Mucosa of rectum (tissue), 2 donors: ENCODE data around the gene ABHD14A.

Experiments
- H3K27ac ChIP-seq, 2 donors: one replicate each; pipeline ENCODE4 v1.7.0; 2013; ENCODE audit warnings: inconsistent platforms in 2 of 2, low read depth in 2 of 2, low read length in 2 of 2
- H3K27me3 ChIP-seq, 2 donors: one replicate each; pipeline ENCODE4 v1.7.0; 2013; ENCODE audit warnings: low read length in 2 of 2; ENCODE audit not compliant: control insufficient read depth in 2 of 2, insufficient read depth in 2 of 2
- H3K36me3 ChIP-seq, 2 donors: one replicate each; pipeline ENCODE4 v1.7.0; 2013; ENCODE audit warnings: low read length in 2 of 2; ENCODE audit not compliant: control insufficient read depth in 2 of 2, insufficient read depth in 2 of 2
- H3K4me1 ChIP-seq, 2 donors: one replicate each; pipeline ENCODE4 v1.7.0; 2013; ENCODE audit warnings: low read length in 2 of 2, mild to moderate bottlenecking in 1 of 2; ENCODE audit not compliant: control insufficient read depth in 2 of 2, insufficient read depth in 2 of 2
- H3K4me3 ChIP-seq, 2 donors: one replicate each; pipeline ENCODE4 v1.7.0; 2013; ENCODE audit warnings: low read length in 2 of 2
- H3K9ac ChIP-seq, 2 donors: one replicate each; pipeline ENCODE4 v1.7.0; 2013; ENCODE audit warnings: low read length in 2 of 2, low read depth in 1 of 2, mild to moderate bottlenecking in 1 of 2
- H3K9me3 ChIP-seq, 2 donors: one replicate each; pipeline ENCODE4 v1.7.0; 2013; ENCODE audit warnings: low read length in 2 of 2; ENCODE audit not compliant: control insufficient read depth in 2 of 2
- donor health status: healthy.
- donor health status: Normal muscosa, but diverticular disease.

ABHD14A gene

GRCh38 chr3:51997935-51998596, 23.2 kb downstream of the ABHD14A start:
- H3K9ac ChIP-seq, result no peak overlapping the region
- H3K9me3 ChIP-seq, result no peaks in the 10 kb centered on the region
- H3K27ac ChIP-seq, result no peak overlapping the region
- H3K27me3 ChIP-seq, result no peaks in the 10 kb centered on the region
- no peak overlapping the region for H3K4me3 ChIP-seq
- peaks cover 13% of the 10 kb centered on the region in 2 donors for H3K4me1 ChIP-seq
- H3K36me3 ChIP-seq, result peaks cover 11 to 14% of the 10 kb centered on the region in 2 donors

- peaks cover 9 to 11% of the 10 kb centered on the region in 2 donors for H3K36me3 ChIP-seq
- no peak overlapping the region for H3K4me3 ChIP-seq
- no peak overlapping the region for H3K9ac ChIP-seq
- H3K27ac ChIP-seq, result no peak overlapping the region
- H3K27me3 ChIP-seq, result no peaks in the 10 kb centered on the region
- H3K9me3 ChIP-seq, result no peaks in the 10 kb centered on the region
- peaks cover 13% of the 10 kb centered on the region in 2 donors for H3K4me1 ChIP-seq
These were observed 23.9 kb downstream of the ABHD14A start for GRCh38 chr3:51998774-51999173.

- Histone ChIP-seq H3K4me1 (peaks cover 6 to 8% of the 10 kb centered on the region in 2 donors), H3K9ac (no peak overlapping the region), H3K4me3 (no peak overlapping the region), H3K27ac (no peak overlapping the region), H3K9me3 (no peaks in the 10 kb centered on the region), H3K27me3 (no peaks in the 10 kb centered on the region), H3K36me3 (peaks cover 0 to under 1% of the 10 kb centered on the region in 2 donors)
These were observed 25.0 kb downstream of the ABHD14A start for GRCh38 chr3:51999846-52000245.

- no peaks in the 10 kb centered on the region for H3K9me3 ChIP-seq
- H3K27ac ChIP-seq, result no peak overlapping the region
- H3K27me3 ChIP-seq, result no peaks in the 10 kb centered on the region
- H3K4me3 ChIP-seq, result no peak overlapping the region
- peaks cover 2 to 7% of the 10 kb centered on the region in 2 donors for H3K4me1 ChIP-seq
- no peak overlapping the region for H3K9ac ChIP-seq
- H3K36me3 ChIP-seq, result no peaks in the 10 kb centered on the region
These were observed 26.6 kb downstream of the ABHD14A start for GRCh38 chr3:52001443-52001974.

- no peaks in the 10 kb centered on the region for H3K36me3 ChIP-seq
- peaks cover 2 to 7% of the 10 kb centered on the region in 2 donors for H3K4me1 ChIP-seq
- H3K27me3 ChIP-seq, result no peaks in the 10 kb centered on the region
- H3K27ac ChIP-seq, result no peak overlapping the region
- no peak overlapping the region for H3K4me3 ChIP-seq
- H3K9ac ChIP-seq, result no peak overlapping the region
- no peaks in the 10 kb centered on the region for H3K9me3 ChIP-seq
These were observed 27.9 kb downstream of the ABHD14A start for GRCh38 chr3:52002748-52003147.

- Histone ChIP-seq H3K9me3 (no peaks in the 10 kb centered on the region), H3K27me3 (no peaks in the 10 kb centered on the region), H3K27ac (no peak overlapping the region), H3K4me3 (no peak overlapping the region), H3K9ac (no peak overlapping the region), H3K4me1 (peaks cover 2 to 7% of the 10 kb centered on the region in 2 donors), H3K36me3 (no peaks in the 10 kb centered on the region)
These were observed 29.4 kb downstream of the ABHD14A start for GRCh38 chr3:52004163-52004787.

GRCh38 chr3:52004906-52005395, 30.1 kb downstream of the ABHD14A start:
- no peaks in the 10 kb centered on the region for H3K36me3 ChIP-seq
- H3K9me3 ChIP-seq, result no peaks in the 10 kb centered on the region
- no peak overlapping the region for H3K9ac ChIP-seq
- no peak overlapping the region for H3K4me3 ChIP-seq
- no peaks in the 10 kb centered on the region for H3K27me3 ChIP-seq
- H3K4me1 ChIP-seq, result peaks cover 2 to 7% of the 10 kb centered on the region in 2 donors
- no peak overlapping the region for H3K27ac ChIP-seq

GRCh38 chr3:52005571-52005986, 30.7 kb downstream of the ABHD14A start:
- Histone ChIP-seq H3K9ac (no peak overlapping the region), H3K9me3 (no peaks in the 10 kb centered on the region), H3K4me3 (no peak overlapping the region), H3K4me1 (peaks cover 2 to 7% of the 10 kb centered on the region in 2 donors), H3K27me3 (no peaks in the 10 kb centered on the region), H3K36me3 (no peaks in the 10 kb centered on the region), H3K27ac (no peak overlapping the region)

- H3K9ac ChIP-seq, result no peak overlapping the region
- H3K9me3 ChIP-seq, result no peaks in the 10 kb centered on the region
- peaks cover 2 to 7% of the 10 kb centered on the region in 2 donors for H3K4me1 ChIP-seq
- no peaks in the 10 kb centered on the region for H3K36me3 ChIP-seq
- no peak overlapping the region for H3K27ac ChIP-seq
- H3K4me3 ChIP-seq, result no peak overlapping the region
- no peaks in the 10 kb centered on the region for H3K27me3 ChIP-seq
These were observed 31.4 kb downstream of the ABHD14A start for GRCh38 chr3:52006017-52006819.

- no peak overlapping the region for H3K9ac ChIP-seq
- no peaks in the 10 kb centered on the region for H3K36me3 ChIP-seq
- H3K27me3 ChIP-seq, result no peaks in the 10 kb centered on the region
- no peak overlapping the region for H3K4me3 ChIP-seq
- no peaks in the 10 kb centered on the region for H3K9me3 ChIP-seq
- no peak overlapping the region for H3K27ac ChIP-seq
- peaks cover 0 to 3% of the 10 kb centered on the region in 2 donors for H3K4me1 ChIP-seq
These were observed 31.9 kb downstream of the ABHD14A start for GRCh38 chr3:52006820-52007133.
